Measurements from ENCODE around the gene HDHD3.
A peak's percentile ranks its signal among the peaks of the same experiment; 100 is the strongest.
"Not testable (repeated sequence)": the region's sequence is repeated elsewhere in the genome, so short reads cannot be mapped to it uniquely, and the experiment has no call there.

Gene HDHD3, protein sequence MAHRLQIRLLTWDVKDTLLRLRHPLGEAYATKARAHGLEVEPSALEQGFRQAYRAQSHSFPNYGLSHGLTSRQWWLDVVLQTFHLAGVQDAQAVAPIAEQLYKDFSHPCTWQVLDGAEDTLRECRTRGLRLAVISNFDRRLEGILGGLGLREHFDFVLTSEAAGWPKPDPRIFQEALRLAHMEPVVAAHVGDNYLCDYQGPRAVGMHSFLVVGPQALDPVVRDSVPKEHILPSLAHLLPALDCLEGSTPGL

DNA sequence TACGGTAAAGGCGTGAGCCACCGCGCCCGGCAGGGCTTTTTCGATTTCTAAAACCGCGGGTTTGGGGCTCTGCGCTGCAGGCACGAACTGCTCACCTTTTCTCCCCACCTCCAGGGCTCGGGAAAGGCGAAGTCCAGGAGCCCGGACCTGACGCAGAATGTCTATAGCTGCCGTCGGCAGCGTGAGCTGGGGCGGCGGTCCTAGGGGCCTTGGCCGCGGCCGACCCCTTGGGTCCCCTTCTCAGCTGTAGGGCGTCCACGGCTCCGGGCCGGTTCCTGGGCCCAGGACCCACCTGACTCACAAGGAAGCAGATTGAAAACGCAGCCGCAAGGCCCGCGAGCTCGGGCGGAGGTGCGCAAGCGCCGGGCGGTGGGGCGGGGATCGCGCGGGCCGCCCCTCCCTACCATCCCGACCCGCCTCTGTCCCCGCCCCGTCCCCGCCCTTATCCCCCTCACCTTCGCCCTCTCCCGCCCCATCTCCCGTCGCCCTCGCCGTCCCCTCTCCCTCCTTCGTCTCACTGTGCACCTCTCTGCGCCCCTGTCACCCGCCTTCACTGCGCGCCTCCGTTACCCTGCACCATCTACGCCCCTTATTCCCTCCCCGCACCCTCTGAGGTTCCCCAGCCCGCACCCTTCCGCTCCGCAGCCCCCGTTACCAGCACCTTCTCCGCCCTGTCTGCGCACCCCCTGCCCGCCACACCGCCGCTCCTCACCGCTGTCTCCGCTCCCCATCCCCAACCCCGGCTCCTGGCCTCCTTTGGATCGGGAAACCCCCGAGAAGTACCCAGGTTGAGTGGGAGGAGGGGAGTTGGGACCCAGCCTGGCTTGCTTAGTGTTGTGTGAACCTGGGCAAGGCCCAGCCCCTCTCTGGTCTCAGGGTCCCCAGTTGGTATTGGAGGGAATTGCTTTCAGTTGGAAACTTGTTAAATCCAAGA is at the start of gene HDHD3:
HDHD3 (minus strand) TSS at position 353 of the 934 bp plus-strand sequence. CDS start 2,632 bp downstream, outside the sequence.
- peak; percentile 90 for DNase-seq

DNA sequence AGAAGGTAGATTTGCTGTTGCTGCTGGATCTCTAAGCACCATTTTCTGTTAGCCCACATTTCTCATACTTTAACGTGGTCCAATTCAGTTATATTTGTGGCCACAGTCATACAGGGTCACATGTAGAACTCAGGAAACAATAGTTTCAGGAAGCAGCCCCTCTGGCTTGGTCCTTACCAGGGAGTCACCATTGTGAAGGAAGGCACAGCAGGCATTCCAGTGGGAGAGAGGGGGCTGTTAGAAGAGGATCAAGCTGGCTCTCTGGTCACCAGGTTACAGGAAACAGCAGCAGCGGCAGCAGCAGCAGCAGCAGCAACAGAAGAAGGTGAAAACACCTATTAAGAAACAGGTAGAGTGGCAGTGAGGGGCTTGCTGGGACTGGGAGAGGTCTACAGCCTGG is 48.3 kb upstream of the HDHD3 start:
- DNase-seq = no peak

DNA sequence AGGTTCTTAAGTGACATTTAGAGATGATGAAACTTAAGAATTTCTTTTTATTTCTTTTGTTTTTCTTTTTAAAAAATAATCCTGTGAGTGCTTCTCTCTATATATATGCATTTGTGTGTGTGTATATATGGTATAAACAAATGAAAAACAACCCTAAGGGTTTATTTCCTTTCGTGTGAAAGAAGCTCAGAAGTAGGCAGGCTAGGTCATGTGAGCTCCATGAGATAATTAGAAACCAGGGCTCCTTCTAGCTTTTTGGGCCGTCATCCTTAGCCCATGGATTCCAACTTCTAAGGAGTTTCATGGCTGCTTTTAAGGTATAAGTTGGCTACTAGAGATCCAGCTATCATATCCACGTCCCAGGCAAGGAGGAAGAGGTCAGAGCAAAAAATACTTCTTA is 44.9 kb upstream of the HDHD3 start:
- no peak for DNase-seq

DNA sequence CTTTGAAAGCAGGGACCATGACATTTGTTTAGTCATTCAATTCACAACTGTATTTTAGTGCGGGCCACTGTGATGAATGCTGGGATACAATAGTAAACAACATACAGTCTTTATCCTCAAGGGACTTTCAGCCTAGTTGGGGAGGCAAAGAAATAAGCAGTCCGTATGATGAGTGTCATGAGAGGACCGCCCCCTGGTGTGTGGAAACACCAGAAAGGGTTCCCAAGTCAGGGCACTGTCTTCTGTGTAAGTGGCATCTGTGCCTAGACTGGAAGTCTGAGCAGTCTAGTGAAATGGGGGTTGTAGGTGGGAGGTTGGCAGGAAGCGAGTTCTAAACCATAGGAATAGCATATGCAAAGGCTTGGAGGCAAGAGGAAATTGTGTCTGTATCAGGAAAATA is 40.6 kb upstream of the HDHD3 start:
- no peak for DNase-seq

DNA sequence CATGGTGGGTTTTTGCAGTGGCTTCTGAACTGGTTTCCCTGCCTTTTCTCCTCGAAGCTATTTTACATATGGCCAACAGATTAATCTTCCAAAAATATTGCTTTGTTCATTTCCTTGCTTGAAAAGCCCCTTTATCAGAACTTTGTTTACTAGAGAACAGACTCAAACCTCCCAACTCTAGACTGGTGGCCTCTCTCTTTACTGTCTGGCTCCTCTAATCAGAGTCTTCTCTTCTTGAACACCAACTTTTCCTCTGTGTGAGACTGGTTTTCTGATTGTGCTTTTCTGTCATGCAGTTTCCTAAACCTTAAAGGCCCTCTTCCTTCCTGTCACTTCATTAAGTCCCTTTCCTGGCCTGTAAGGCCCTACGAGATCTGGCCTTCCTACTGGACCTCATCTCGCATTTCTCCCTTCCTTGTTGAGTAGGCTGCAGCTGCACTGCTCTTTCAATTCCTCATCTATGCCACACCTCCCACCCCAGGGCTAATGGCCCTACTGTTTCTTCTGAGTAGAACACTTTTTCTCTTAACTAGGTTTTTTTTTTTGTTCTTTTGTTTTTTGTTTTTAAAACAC is 39.4 kb upstream of the HDHD3 start:
- DNase-seq = no peak

DNA sequence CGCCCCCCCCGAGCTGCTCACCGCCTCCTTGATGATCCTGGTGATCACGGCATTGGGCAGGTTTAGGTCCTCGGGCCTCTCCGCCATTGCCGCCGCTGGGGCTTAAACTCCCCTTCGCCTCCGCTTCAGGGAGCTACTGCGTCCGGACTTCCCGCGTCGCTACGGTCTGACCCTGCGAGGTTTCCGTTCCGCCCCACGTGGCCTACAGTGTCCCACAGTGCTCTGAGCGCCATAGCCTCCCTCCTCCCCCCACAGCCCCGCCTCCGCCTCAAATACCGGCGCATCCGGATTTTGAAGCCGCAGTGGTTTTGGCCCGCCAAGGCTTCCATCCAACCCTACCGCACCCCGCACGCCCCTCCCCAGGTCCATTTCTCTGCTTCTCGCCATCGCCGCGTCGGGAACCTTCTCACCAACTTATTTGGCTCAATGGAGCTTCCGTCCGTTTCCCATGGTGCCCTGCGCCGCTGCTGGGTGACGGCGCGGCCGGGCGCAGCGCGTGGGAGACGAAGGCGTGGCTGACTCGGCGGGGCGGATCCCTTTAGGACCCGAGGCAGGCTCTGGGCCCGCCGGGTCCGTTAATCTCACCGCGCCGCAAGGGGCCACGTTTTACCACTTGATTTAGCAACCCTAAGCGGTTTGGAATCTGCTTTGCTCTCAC is 33.5 kb upstream of the HDHD3 start, which contains the start of the genes C9orf43 and POLE3:
C9orf43 (plus strand) TSS at position 541 of the 658 bp plus-strand sequence. CDS start 2,747 bp downstream, outside the sequence.
POLE3 (minus strand) TSS at position 469 of the 658 bp plus-strand sequence; CDS start at position 87, 382 bp downstream.
- peak; percentile 98 for DNase-seq

DNA sequence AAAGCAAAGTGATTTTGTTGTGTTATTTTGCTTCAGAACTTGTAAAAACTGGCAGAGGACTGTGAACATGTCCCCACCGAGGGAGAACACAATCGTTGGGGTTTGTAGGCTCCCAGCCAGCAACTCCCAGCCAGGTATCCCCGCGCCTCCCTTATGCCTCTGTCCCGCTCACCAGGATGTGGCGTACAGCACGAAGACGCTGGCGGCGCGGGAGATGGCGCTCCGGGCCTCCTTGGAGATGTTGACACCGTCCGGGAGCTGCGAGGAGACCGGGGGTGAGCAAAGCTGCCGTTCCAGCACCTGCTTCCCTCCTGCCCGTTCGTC is 33.1 kb upstream of the HDHD3 start:
- DNase-seq = no peak

DNA sequence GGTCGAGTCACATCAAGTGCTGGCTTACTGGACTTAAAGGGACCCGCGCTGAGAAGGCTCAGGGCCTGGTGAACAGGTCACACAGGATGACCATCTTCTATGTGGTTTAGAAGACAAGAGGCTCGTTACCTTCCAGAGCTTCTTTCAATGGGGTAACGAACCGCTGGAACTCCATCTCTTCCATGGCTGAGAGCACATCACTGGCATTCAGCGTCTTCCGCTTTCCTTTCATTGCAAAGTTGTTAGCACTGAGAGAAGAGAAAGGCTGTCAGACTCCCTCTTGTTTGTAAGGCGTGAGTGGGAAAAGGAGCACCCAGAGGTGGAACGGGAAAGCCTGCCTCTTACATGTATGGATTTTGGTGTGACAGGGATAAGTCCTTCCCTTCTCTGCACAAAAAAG is 32.7 kb upstream of the HDHD3 start:
- DNase-seq = no peak

DNA sequence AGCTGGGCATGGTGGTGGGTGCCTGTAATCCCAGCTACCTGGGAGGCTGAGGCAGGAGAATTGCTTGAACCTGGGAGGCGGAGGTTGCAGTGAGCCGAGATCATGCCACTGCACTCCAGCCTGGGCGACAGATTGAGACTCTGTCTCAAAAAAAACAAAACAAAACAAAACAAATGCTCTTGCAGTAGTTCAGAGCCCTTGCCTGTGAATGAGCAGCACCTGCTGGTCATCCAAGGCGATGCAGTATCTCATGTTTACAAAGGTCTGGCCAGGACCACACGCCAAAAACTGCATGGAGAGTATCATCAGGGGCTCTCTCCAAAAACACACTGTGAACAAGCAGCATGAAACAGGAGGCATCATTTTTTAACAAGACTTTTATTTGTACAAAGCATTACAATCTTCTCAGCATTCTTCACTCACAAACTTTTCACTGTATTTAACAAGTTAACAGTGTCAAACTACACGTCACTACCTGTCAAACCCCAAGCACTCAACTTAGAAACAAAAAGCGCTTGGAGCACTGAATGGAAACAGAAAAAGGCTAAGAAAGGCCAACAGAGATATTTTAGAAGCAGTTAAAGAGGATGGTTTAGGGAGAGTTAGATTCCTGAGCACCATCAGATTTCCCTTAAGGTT is 30.2 kb upstream of the HDHD3 start:
- DNase-seq = peak; percentile 82

DNA sequence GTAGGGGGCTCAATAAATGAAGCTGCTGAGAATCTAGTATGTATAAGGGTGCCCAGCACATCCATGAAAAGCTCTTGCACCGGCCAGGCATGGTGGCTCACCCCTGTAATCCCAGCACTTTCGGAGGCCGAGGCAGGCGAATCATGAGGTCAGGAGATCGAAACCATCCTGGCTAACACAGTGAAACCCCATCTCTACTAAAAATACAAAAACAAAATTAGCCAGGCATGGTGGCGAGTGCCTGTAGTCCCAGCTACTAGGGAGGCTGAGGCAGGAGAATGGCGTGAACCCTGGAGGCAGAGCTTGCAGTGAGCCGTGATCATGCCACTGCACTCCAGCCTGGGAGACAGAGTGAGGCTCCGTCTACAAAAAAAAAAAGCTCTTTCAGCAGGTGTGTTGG is 29.6 kb upstream of the HDHD3 start:
- not testable (repeated sequence) for DNase-seq

DNA sequence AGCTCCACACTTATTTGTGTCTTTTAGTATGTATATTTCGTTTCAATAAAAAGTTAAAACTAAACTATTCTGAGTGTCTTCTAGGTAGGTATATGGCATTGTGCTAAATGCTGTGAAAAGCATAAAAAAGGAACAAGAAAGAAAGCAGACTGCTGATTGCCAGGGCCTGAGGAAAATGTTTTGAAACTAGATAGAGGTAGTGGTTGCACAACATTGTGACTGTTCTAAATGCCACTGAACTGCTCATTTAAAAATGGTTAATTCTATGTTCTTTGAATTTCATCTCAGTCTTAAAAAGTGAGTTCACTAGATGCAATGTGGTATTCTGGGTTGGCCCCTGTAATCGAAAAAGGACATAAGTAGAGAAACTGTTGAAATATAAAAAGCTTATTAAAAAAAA is 26.9 kb upstream of the HDHD3 start:
- DNase-seq = no peak

DNA sequence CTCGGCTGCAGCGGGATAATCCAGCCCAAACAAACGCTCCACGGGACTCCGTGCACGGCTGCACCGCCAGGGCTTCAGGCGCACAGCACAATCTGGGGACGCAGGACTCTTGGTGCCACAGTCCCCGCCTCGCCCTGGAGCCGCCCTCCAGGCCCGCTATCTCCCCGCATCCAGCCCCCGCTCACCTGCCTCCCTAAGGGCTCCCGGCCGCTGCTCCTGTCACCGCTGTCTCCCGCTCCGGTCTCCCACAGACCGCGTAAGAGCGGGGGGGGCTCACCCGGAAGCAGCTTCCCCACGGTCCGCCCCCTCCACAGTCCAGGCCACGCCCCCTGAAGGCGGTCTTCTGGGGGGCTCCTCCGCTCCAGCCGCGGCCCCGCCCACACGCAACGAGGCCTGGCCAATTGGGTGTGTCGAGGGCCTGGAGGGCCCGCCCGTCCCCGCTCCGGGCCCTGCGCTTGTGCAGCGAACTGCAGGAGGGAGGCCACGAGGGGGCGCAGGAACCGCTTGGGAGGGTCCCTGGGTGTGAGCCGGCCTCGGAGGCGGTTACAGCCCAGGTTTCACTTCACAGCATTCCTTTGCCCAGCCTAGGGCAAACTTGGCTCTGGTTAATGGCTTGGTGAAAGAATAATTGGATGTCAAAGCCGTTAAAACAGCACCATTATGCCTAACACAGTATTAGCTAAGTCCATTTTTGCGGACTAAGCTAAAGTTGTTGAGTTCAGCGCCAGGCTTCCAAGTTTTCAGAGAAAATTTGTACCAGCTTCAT is 24.4 kb upstream of the HDHD3 start, which contains the start of gene ALAD:
ALAD (minus strand) TSS at position 258 of the 766 bp plus-strand sequence. CDS start 7,725 bp downstream, outside the sequence.
- DNase-seq = peak; percentile 100

DNA sequence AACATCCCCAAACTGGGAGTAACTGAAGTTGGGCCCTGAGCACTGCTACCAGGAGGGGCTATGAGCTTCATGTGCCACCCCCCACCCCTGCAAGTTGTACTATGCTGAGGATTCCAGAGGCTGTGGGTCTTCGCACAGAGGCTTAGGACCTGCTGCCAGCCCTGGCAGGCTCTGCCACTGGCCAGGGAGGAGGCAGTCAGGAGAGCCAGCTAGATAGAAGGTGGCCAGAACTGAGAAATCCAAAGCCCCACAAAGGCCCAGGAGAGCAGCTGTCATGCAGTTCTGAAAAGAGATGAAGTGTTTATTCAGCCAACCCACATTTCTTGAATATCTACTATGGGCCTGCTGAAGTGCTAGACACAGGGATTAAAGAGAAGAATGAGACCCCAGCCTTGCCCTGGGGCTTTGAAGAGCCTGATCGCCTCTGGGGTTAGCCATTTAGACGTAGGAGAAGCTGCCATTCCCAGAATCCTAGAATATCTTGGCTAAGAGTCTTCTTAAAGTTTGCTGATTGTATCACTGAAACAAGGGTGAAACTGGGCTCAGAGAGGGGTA is 22.9 kb upstream of the HDHD3 start:
- DNase-seq = no peak

DNA sequence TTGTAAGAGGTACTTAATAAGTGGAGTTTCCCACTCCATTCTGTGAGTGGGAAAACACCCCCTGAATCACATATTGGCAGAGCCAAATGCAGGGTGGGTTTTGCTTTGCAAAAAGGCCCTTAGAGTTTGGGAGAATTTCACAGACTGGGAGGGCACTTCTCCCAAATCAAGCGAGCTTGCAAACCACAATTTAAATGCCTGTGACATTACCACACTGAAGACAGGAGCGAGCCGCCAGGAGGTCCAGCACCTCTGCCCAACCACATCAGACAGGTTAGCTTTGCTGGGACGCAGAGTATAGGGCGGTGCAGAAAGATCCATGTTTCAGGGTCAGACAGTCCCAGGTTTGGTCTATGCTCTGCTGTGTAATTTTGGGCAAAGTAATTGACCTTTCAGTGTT is 22.0 kb upstream of the HDHD3 start:
- DNase-seq = no peak

DNA sequence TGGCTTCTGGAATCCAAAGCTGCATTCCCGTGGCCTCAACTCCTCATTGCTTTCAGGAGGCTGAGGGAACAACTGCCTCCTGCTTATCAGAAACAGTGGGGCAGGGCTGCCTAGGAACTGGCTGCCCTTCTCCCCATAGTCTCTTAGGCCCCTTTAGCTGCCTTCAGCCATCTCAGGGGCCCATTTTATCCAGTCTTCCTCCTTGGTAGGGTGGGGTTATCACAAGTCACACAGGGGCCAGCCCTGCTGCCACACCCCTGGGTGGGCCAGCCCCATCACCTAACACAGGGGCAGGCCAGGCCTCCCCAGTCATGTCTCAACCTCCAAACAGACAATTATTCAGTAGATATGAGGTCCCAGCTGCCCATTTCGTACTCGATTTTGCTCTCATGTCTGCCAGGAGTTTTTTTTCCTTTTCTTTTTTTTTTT is 20.4 kb upstream of the HDHD3 start:
- no peak for DNase-seq

DNA sequence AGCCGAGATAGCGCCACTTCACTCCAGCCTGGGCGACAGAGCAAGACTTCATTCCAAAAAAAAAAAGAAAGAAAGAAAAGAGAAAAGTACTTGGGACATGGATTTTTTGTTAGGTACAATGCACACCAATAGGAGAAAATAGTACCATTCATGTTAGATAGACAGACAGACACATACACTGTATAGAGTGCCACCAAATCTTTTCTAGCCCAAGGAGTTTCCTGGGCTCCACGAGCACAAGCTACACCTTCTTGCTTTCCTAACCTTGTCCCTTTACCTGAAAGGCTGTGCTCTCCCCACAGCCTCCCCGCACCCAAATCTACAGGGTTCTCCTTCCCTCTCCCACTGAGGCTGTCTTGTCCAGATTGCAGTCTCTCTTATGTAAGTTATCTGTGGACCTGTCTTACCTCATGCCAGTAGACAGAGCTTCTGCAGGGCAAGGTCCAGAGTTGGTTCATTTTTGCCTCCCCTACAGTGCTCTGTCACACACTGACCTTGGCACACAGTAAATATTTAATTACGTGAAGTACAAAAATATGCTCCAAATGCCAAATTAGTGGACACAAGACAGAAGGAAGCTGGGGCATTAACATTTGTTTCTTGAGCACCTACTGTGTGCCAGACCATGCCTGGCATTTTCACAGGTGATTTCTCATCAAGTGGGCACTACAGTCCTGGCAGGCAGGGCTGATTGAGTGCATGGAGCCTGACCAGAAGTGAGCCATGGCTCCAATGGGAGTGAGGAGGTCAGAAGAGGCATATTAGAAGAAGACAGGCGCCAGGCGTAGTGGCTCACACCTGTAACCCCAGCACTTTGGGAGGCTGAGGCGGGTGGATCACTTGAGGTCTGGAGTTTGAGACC is 18.4 kb upstream of the HDHD3 start:
- no peak for DNase-seq

DNA sequence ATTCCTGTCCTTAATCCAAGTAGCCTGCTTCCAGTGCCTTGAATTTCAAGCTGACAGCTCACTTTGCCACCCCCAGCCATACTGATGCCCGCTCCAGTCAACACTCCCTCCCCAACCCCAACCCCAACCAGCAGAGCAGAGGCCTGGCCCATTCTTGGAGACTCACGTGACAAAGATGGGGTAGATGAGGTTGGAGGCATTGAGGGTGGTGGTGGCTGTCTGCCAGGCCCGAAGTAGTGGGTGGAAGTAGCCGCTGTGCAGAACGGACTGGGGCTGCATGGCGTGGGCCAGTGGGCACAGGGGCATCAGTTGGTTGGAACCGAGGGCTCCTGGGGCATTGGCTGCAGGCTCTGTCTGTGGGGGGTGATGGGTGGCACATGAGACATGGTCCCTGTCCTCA is 16.5 kb upstream of the HDHD3 start:
- peak; percentile 33 for DNase-seq

DNA sequence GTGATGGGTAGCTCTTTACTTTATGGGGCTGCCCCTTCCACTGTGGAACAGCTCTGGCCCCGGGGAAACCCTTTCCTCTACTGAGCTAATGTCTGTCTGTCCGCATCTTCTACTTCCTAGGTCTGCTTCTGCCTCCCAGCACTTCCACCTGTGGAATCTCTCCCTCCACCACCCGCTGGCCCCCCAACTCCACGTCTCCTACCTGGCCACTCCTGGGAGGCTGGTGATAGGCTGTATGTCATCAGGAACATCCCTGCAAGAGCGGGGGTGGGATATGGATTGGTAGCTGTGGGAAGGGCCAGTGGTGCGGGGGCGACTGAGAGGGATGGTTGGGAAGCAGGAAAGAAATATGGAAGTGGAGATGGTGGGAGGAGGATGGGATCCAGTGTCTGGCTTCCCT is 15.1 kb upstream of the HDHD3 start:
- no peak for DNase-seq

DNA sequence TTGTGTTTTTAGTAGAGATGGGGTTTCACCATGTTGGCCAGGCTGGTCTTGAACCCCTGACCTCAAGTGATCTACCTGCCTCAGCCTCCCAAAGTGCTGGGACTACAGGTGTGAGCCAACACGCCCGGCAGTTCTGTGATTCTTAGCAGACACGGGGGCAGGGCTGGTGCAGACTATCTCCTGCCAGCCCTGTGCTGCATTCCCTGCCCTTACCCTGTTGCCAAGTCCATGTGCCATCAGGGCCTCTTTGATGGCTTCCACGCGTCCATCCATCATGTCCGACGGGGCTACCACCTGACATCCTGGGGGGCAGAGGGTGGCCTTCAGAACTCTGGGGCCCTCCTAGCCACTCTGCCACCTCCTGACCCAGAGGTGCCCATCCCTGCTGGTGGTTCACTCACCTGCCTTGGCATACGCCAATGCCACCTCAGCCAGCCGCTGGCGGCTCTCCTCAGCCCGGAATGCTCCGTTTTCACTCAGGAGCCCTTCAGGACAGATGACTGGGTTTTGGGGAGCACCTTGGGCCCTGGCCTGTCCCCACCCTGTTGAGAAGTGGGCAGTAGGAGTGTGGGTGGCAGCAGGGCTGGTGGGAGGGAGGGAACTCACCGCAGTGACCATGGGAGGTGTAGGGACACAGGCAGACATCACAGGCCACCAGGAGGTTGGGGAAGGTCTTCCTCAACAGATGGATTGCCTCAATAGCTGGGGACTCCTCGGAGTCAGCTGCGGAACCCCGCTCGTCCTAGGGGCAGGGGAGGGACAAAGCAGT is 13.6 kb upstream of the HDHD3 start:
- DNase-seq = no peak

DNA sequence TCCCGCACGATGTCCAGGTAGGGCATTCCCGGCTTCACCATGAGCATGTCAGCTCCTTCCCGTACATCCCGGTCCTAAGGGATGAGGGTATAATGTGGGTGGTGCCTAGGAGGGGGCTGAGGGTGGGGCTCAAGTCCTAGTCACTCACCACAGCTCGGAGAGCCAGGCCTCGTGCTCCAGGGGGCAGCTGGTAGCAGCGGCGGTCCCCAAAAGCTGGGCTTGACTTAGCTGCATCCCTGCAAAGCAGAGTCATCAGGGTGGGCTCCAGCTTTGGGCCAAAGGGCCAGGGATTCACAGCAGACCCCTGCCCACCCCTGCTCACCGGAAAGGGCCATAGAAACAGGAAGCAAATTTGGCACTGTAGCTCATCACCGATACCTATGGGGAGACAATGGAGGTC is 12.7 kb upstream of the HDHD3 start:
- no peak for DNase-seq
